ENCODE measurements around the gene EPS8. TPM values are rescaled to one million over a fixed set of nuclear protein-coding genes. Genes with fewer than 3 reads are reported as not detected.

EPS8 gene
- total RNA-seq, 5 donors from 2014 or later (not counting 1 experiment from before 2014, with no cell fraction given): 0.91 to 3.8 (median 2.1) TPM

- DNase-seq: no peak
- peaks cover 10 to 14% of the 10 kb centered on the region in 2 experiments for H3K27me3 ChIP-seq (replicated peaks in 1 of 2; ENCODE audit: control insufficient read depth in 2 of 2, extremely low read depth in 1 of 2, insufficient read depth in 2 of 2, low read length in 1 of 2)
Observed at GRCh38 chr12:15787778-15788177, 1.4 kb downstream of the EPS8 start.

GRCh38 chr12:15786772-15787171 is 2.4 kb downstream of the EPS8 start:
- CTCF ChIA-PET: no interaction called here

More at GRCh38 chr12:15787778-15788177, 1.4 kb downstream of the EPS8 start:
- Histone ChIP-seq H3K9me3 (peaks cover 3% of the 10 kb centered on the region), H3K36me3 (ENCODE audit: control insufficient read depth in 2 of 2, extremely low read depth in 1 of 2, insufficient read depth in 1 of 2, low read length in 1 of 2) (no peaks in the 10 kb centered on the region), H3K4me1 (ENCODE audit: control insufficient read depth in 1 of 2, extremely low read depth in 1 of 2, insufficient read depth in 2 of 2, low read length in 2 of 2) (peaks cover 0 to 18% of the 10 kb centered on the region in 2 experiments), H3K27ac (ENCODE audit: low read length) (no peak overlapping the region), H3K4me3 (ENCODE audit: control insufficient read depth in 1 of 2, extremely low read depth in 1 of 2, low read length in 1 of 2) (no peak overlapping the region)
- peaks cover 52 to 62% of the 10 kb centered on the region in 2 donors for H3K27me3 Mint-ChIP-seq
- POLR2A ChIA-PET: no interaction called here
- 100% methylated on average over 1 of the region's 4 CpGs for WGBS (ENCODE audit: insufficient coverage)
- CTCF ChIA-PET: interaction anchor here (0.6 to 1.8 kb wide), 3 partner anchors 14 to 111 kb away, joined by 3 to 7 read pairs (median 5); no protein-coding TSS in a partner anchor
- H3K4me3 Mint-ChIP-seq: peak overlapping the region; percentile 91 to 99 (median 95)
- H3K9me3 Mint-ChIP-seq: no peaks in the 10 kb centered on the region
- no peaks in the 10 kb centered on the region for H3K36me3 Mint-ChIP-seq
- H3K27ac Mint-ChIP-seq: no peak overlapping the region
- ATAC-seq (replicated peaks in 1 of 4): no peak
- H3K4me1 Mint-ChIP-seq: peaks cover 17% of the 10 kb centered on the region in 3 donors

DNA sequence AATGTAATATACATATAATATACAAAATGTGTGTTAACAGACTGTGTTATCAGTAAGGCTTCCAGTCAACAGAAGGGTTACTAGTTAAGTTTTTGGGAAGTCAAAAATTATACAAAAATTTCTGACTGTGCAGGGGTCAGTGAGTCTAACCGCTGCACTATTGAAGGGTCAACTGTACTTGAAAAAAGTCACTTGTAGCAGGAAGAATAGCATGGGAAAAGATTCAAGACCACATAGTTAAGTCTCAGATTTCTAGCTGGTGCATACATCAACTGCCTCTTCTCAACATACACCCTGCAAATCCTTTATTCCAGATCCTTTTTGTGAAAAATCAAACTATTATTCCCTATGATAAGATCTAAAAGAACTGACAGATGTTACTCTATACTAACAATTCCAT is 5.9 kb downstream of the EPS8 start:
- H3K4me1 Mint-ChIP-seq: peaks cover 4 to 7% (median 7%) of the 10 kb centered on the region in 3 donors
- ATAC-seq (replicated peaks in 1 of 4) (no peak), DNase-seq (no peak)
- WGBS (ENCODE audit: insufficient coverage): no CpG with 5 or more reads among the region's 1 CpG
- H3K27ac Mint-ChIP-seq: no peak overlapping the region
- H3K9me3 Mint-ChIP-seq: no peaks in the 10 kb centered on the region
- Histone ChIP-seq H3K4me3 (ENCODE audit: control insufficient read depth in 1 of 2, extremely low read depth in 1 of 2, low read length in 1 of 2) (no peak overlapping the region), H3K27ac (ENCODE audit: low read length) (no peak overlapping the region), H3K9me3 (peaks cover 3% of the 10 kb centered on the region), H3K27me3 (replicated peaks in 1 of 2; ENCODE audit: control insufficient read depth in 2 of 2, extremely low read depth in 1 of 2, insufficient read depth in 2 of 2, low read length in 1 of 2) (peaks cover 10 to 11% of the 10 kb centered on the region in 2 experiments), H3K4me1 (ENCODE audit: control insufficient read depth in 1 of 2, extremely low read depth in 1 of 2, insufficient read depth in 2 of 2, low read length in 2 of 2) (peaks cover 0 to 2% of the 10 kb centered on the region in 2 experiments), H3K36me3 (ENCODE audit: control insufficient read depth in 2 of 2, extremely low read depth in 1 of 2, insufficient read depth in 1 of 2, low read length in 1 of 2) (no peaks in the 10 kb centered on the region)
- H3K27me3 Mint-ChIP-seq: peaks cover 46 to 56% of the 10 kb centered on the region in 2 donors
- POLR2A ChIA-PET: interaction anchor here in 1 of 2 donors (0.6 kb wide), 1 partner anchor 136 kb away, joined by 5 read pairs; no protein-coding TSS in a partner anchor
- no peak overlapping the region for H3K4me3 Mint-ChIP-seq
- CTCF ChIA-PET: no interaction called here
- no peaks in the 10 kb centered on the region for H3K36me3 Mint-ChIP-seq

More at GRCh38 chr12:15786772-15787171, 2.4 kb downstream of the EPS8 start:
- Mint-ChIP-seq H3K27ac (no peak overlapping the region), H3K4me1 (peaks cover 17% of the 10 kb centered on the region in 3 donors), H3K36me3 (no peaks in the 10 kb centered on the region), H3K4me3 (no peak overlapping the region), H3K27me3 (peaks cover 49 to 57% of the 10 kb centered on the region in 2 donors), H3K9me3 (no peaks in the 10 kb centered on the region)
- Histone ChIP-seq H3K27me3 (replicated peaks in 1 of 2; ENCODE audit: control insufficient read depth in 2 of 2, extremely low read depth in 1 of 2, insufficient read depth in 2 of 2, low read length in 1 of 2) (peaks cover 10 to 15% of the 10 kb centered on the region in 2 experiments), H3K27ac (ENCODE audit: low read length) (no peak overlapping the region), H3K36me3 (ENCODE audit: control insufficient read depth in 2 of 2, extremely low read depth in 1 of 2, insufficient read depth in 1 of 2, low read length in 1 of 2) (no peaks in the 10 kb centered on the region), H3K4me1 (ENCODE audit: control insufficient read depth in 1 of 2, extremely low read depth in 1 of 2, insufficient read depth in 2 of 2, low read length in 2 of 2) (peaks cover 0 to 18% of the 10 kb centered on the region in 2 experiments), H3K9me3 (peaks cover 3% of the 10 kb centered on the region), H3K4me3 (ENCODE audit: control insufficient read depth in 1 of 2, extremely low read depth in 1 of 2, low read length in 1 of 2) (no peak overlapping the region)
- DNase-seq (no peak), ATAC-seq (replicated peaks in 1 of 4) (no peak)
- POLR2A ChIA-PET: no interaction called here
- no CpG with 5 or more reads among the region's 2 CpGs for WGBS (ENCODE audit: insufficient coverage)

GRCh38 chr12:15782667-15783066 is 6.5 kb downstream of the EPS8 start:
- no peak overlapping the region for H3K4me3 ChIP-seq (ENCODE audit: control insufficient read depth in 1 of 2, extremely low read depth in 1 of 2, low read length in 1 of 2)
- no peaks in the 10 kb centered on the region for H3K36me3 ChIP-seq (ENCODE audit: control insufficient read depth in 2 of 2, extremely low read depth in 1 of 2, insufficient read depth in 1 of 2, low read length in 1 of 2)
- Mint-ChIP-seq H3K9me3 (no peaks in the 10 kb centered on the region), H3K36me3 (no peaks in the 10 kb centered on the region), H3K27ac (no peak overlapping the region), H3K27me3 (peaks cover 42 to 51% of the 10 kb centered on the region in 2 donors), H3K4me3 (no peak overlapping the region), H3K4me1 (peaks cover 0 to under 1% (median under 1%) of the 10 kb centered on the region in 3 donors)
- peaks cover 3% of the 10 kb centered on the region for H3K9me3 ChIP-seq
- no peak for ATAC-seq (replicated peaks in 1 of 4)
- H3K27ac ChIP-seq (ENCODE audit: low read length): no peak overlapping the region
- ChIA-PET POLR2A (interaction anchor here in 1 of 2 donors (0.6 kb wide), 1 partner anchor 137 kb away, joined by 5 read pairs; no protein-coding TSS in a partner anchor), CTCF (no interaction called here)
- no peak for DNase-seq
- no peaks in the 10 kb centered on the region for H3K4me1 ChIP-seq (ENCODE audit: control insufficient read depth in 1 of 2, extremely low read depth in 1 of 2, insufficient read depth in 2 of 2, low read length in 2 of 2)
- no CpG with 5 or more reads among the region's 8 CpGs for WGBS (ENCODE audit: insufficient coverage)
- H3K27me3 ChIP-seq (replicated peaks in 1 of 2; ENCODE audit: control insufficient read depth in 2 of 2, extremely low read depth in 1 of 2, insufficient read depth in 2 of 2, low read length in 1 of 2): peaks cover 9 to 10% of the 10 kb centered on the region in 2 experiments

GRCh38 chr12:15779925-15780324 is 9.3 kb downstream of the EPS8 start:
- ChIA-PET CTCF (no interaction called here), POLR2A (no interaction called here)
- Histone ChIP-seq H3K4me1 (ENCODE audit: control insufficient read depth in 1 of 2, extremely low read depth in 1 of 2, insufficient read depth in 2 of 2, low read length in 2 of 2) (no peaks in the 10 kb centered on the region), H3K27ac (ENCODE audit: low read length) (no peak overlapping the region), H3K27me3 (replicated peaks in 1 of 2; ENCODE audit: control insufficient read depth in 2 of 2, extremely low read depth in 1 of 2, insufficient read depth in 2 of 2, low read length in 1 of 2) (peaks cover 0 to 9% of the 10 kb centered on the region in 2 experiments), H3K4me3 (ENCODE audit: control insufficient read depth in 1 of 2, extremely low read depth in 1 of 2, low read length in 1 of 2) (no peak overlapping the region), H3K9me3 (no peaks in the 10 kb centered on the region), H3K36me3 (ENCODE audit: control insufficient read depth in 2 of 2, extremely low read depth in 1 of 2, insufficient read depth in 1 of 2, low read length in 1 of 2) (no peaks in the 10 kb centered on the region)
- no peak overlapping the region for H3K27ac Mint-ChIP-seq
- no peak for ATAC-seq (replicated peaks in 1 of 4)
- H3K9me3 Mint-ChIP-seq: no peaks in the 10 kb centered on the region
- H3K4me1 Mint-ChIP-seq: no peaks in the 10 kb centered on the region
- no peaks in the 10 kb centered on the region for H3K36me3 Mint-ChIP-seq
- no peak overlapping the region for H3K4me3 Mint-ChIP-seq
- 100% methylated on average over 1 of the region's 2 CpGs for WGBS (ENCODE audit: insufficient coverage)
- peaks cover 27 to 38% of the 10 kb centered on the region in 2 donors for H3K27me3 Mint-ChIP-seq
- no peak for DNase-seq

- no peaks in the 10 kb centered on the region for H3K9me3 Mint-ChIP-seq
- ATAC-seq (replicated peaks in 1 of 4) (no peak), DNase-seq (no peak)
- no peak overlapping the region for H3K27ac Mint-ChIP-seq
- H3K4me3 ChIP-seq (ENCODE audit: control insufficient read depth in 1 of 2, extremely low read depth in 1 of 2, low read length in 1 of 2): no peak overlapping the region
- H3K27me3 Mint-ChIP-seq: peaks cover 17 to 27% of the 10 kb centered on the region in 2 donors
- peaks cover 0 to 9% of the 10 kb centered on the region in 2 experiments for H3K27me3 ChIP-seq (replicated peaks in 1 of 2; ENCODE audit: control insufficient read depth in 2 of 2, extremely low read depth in 1 of 2, insufficient read depth in 2 of 2, low read length in 1 of 2)
- H3K4me1 ChIP-seq (ENCODE audit: control insufficient read depth in 1 of 2, extremely low read depth in 1 of 2, insufficient read depth in 2 of 2, low read length in 2 of 2): no peaks in the 10 kb centered on the region
- H3K4me1 Mint-ChIP-seq: no peaks in the 10 kb centered on the region
- H3K36me3 Mint-ChIP-seq: no peaks in the 10 kb centered on the region
- H3K36me3 ChIP-seq (ENCODE audit: control insufficient read depth in 2 of 2, extremely low read depth in 1 of 2, insufficient read depth in 1 of 2, low read length in 1 of 2): no peaks in the 10 kb centered on the region
- H3K27ac ChIP-seq (ENCODE audit: low read length): no peak overlapping the region
- ChIA-PET CTCF (no interaction called here), POLR2A (no interaction called here)
- no peak overlapping the region for H3K4me3 Mint-ChIP-seq
- WGBS (ENCODE audit: insufficient coverage): 50% methylated on average over 1 of the region's 3 CpGs
- H3K9me3 ChIP-seq: no peaks in the 10 kb centered on the region
Observed at GRCh38 chr12:15778126-15778525, 11.1 kb downstream of the EPS8 start.
